IMR-90 (cell line): ENCODE measurements around the gene OSTF1. TPM values are rescaled to one million over a fixed set of nuclear protein-coding genes. Genes with fewer than 3 reads are reported as not detected.

Source experiments
- ATAC-seq: fragments of 200-7000 bp; cut with Tn5 transposase; 2 replicates; pipeline ENCODE4 v1.9.1; 2020; ENCODE audit warnings: low read depth, mild to moderate bottlenecking, moderate library complexity
- BruUV-seq: library from RNA; stranded (reverse); fragments of 400-500 nt; replicated peaks from 2 replicates; lab custom pipeline; 2021; lab: Mats Ljungman, UMichigan
- CTCF ChIA-PET: fragments of 300-600 bp; formaldehyde crosslinking; extraction: SDS; loops from one replicate; lab custom pipeline; 2021; ENCODE audit warnings: antibody characterized with exemption; lab: Yijun Ruan, JAX
- POLR2A ChIA-PET: fragments of 300-600 bp; sonication (Branson Sonifier 250); formaldehyde crosslinking; loops from one replicate; lab custom pipeline; 2022; ENCODE audit warnings: antibody characterized with exemption; ENCODE audit not compliant: unreplicated experiment; lab: Charles Lee
- DNase-seq: peaks from one replicate; pipeline ENCODE4 v3.0.0; 2013
- H2AFZ ChIP-seq: replicated peaks from 2 replicates; pipeline ENCODE3; 2013; ENCODE audit warnings: low read length, mild to moderate bottlenecking; ENCODE audit not compliant: poor library complexity
- H2AK5ac ChIP-seq: 2 replicates; pipeline ENCODE4 v1.6.1; 2013; ENCODE audit warnings: low read depth, low read length, inconsistent platforms
- H2AK9ac ChIP-seq: replicated peaks from 2 replicates; pipeline ENCODE3; 2013; ENCODE audit warnings: mild to moderate bottlenecking, low read depth, low read length, moderate library complexity; ENCODE audit not compliant: poor library complexity
- H2BK120ac ChIP-seq: 2 replicates; pipeline ENCODE4 v1.6.1; 2013; ENCODE audit warnings: low read depth, low read length, inconsistent platforms
- H2BK15ac ChIP-seq: 3 replicates; pipeline ENCODE4 v1.6.1; 2013; ENCODE audit warnings: low read depth, low read length, inconsistent platforms
- H2BK20ac ChIP-seq: 2 replicates; pipeline ENCODE4 v1.6.1; 2013; ENCODE audit warnings: low read depth, mild to moderate bottlenecking, inconsistent platforms, low read length, moderate library complexity
- H2BK5ac ChIP-seq: 2 replicates; pipeline ENCODE4 v1.6.1; 2013; ENCODE audit warnings: mild to moderate bottlenecking, low read depth, low read length, inconsistent platforms; ENCODE audit not compliant: poor library complexity, severe bottlenecking
- H3K14ac ChIP-seq: replicated peaks from 2 replicates; pipeline ENCODE4 v1.6.1; 2013; ENCODE audit warnings: low read depth, low read length, inconsistent platforms
- H3K18ac ChIP-seq: 2 replicates; pipeline ENCODE4 v1.6.1; 2013; ENCODE audit warnings: low read depth, low read length, control low read depth
- H3K23ac ChIP-seq: 2 replicates; pipeline ENCODE4 v1.6.1; 2013; ENCODE audit warnings: low read depth, low read length, inconsistent platforms
- H3K27ac ChIP-seq: 2 replicates; pipeline ENCODE4 v1.5.1; 2013; ENCODE audit warnings: mild to moderate bottlenecking, control low read depth, low read length; ENCODE audit not compliant: insufficient read depth
- H3K27me3 ChIP-seq: 2 replicates; pipeline ENCODE4 v1.6.1; 2013; ENCODE audit warnings: low read length; ENCODE audit not compliant: control insufficient read depth, insufficient read depth
- H3K36me3 ChIP-seq: 2 replicates; pipeline ENCODE4 v1.6.1; 2013; ENCODE audit warnings: low read length, mixed read lengths; ENCODE audit not compliant: control insufficient read depth, insufficient read depth
- H3K4ac ChIP-seq: 2 replicates; pipeline ENCODE4 v1.6.1; 2013; ENCODE audit warnings: low read depth, low read length, inconsistent platforms
- H3K4me1 ChIP-seq: 2 replicates; pipeline ENCODE4 v1.6.1; 2013; ENCODE audit warnings: low read length, mixed read lengths; ENCODE audit not compliant: control insufficient read depth, insufficient read depth
- H3K4me2 ChIP-seq: 2 replicates; pipeline ENCODE4 v1.6.1; 2013; ENCODE audit warnings: low read depth, mild to moderate bottlenecking, control low read depth, low read length, moderate library complexity
- H3K4me3 ChIP-seq: 2 replicates; pipeline ENCODE4 v1.5.1; 2013; ENCODE audit warnings: low read depth, mild to moderate bottlenecking, control low read depth, low read length, moderate library complexity; ENCODE audit not compliant: insufficient read depth
- H3K56ac ChIP-seq: 2 replicates; pipeline ENCODE4 v1.6.1; 2013; ENCODE audit warnings: low read length, inconsistent platforms; ENCODE audit not compliant: insufficient read depth; ENCODE audit errors: extremely low read depth
- H3K79me1 ChIP-seq, 2 experiments: 2 replicates each; pipeline ENCODE4 v1.6.1; 2013; ENCODE audit warnings: low read length in 2 of 2, inconsistent platforms in 1 of 2, low read depth in 1 of 2
- H3K9ac ChIP-seq: 2 replicates; pipeline ENCODE4 v1.6.1; 2013; ENCODE audit warnings: low read depth, low read length, control low read depth
- H3K9me1 ChIP-seq: 2 replicates; pipeline ENCODE4 v1.6.1; 2013; ENCODE audit warnings: low read length, inconsistent platforms; ENCODE audit not compliant: insufficient read depth
- H3K9me3 ChIP-seq: 2 replicates; pipeline ENCODE4 v1.6.1; 2013; ENCODE audit warnings: low read length; ENCODE audit not compliant: control insufficient read depth, insufficient read depth
- H4K20me1 ChIP-seq: 2 replicates; pipeline ENCODE4 v1.6.1; 2013; ENCODE audit warnings: low read length, inconsistent platforms; ENCODE audit not compliant: insufficient read depth
- H4K5ac ChIP-seq: 2 replicates; pipeline ENCODE4 v1.6.1; 2013; ENCODE audit warnings: mild to moderate bottlenecking, low read depth, low read length, control low read depth
- H4K8ac ChIP-seq, 2 experiments: 2 replicates each; pipeline ENCODE4 v1.6.1; 2013; ENCODE audit warnings: low read depth in 2 of 2, low read length in 2 of 2, control low read depth in 1 of 2, inconsistent platforms in 1 of 2
- H4K91ac ChIP-seq: 2 replicates; pipeline ENCODE4 v1.6.1; 2013; ENCODE audit warnings: low read depth, low read length, inconsistent platforms; ENCODE audit not compliant: insufficient read depth
- MAFK ChIP-seq: IDR thresholded peaks from 2 replicates; pipeline ENCODE4 v1.6.1; 2012; ENCODE audit warnings: low read depth, low read length, improper control_type of control experiment
- RAD21 ChIP-seq: IDR thresholded peaks from 2 replicates; pipeline ENCODE4 v1.6.1; 2012; ENCODE audit warnings: low read length, improper control_type of control experiment
- RCOR1 ChIP-seq: IDR thresholded peaks from 2 replicates; pipeline ENCODE4 v1.6.1; 2012; ENCODE audit warnings: mild to moderate bottlenecking, low read length, improper control_type of control experiment; ENCODE audit not compliant: insufficient replicate concordance
- dilution Hi-C: fragments of 300-500 bp; cut with HindIII; formaldehyde crosslinking; loops from one replicate; pipeline ENCODE4 v1.14.3; 2018; ENCODE audit warnings: low sequenced_read_pairs; ENCODE audit not compliant: unreplicated experiment
- in situ Hi-C: fragments of 300-500 bp; cut with MboI; formaldehyde crosslinking; loops from 3 replicates; pipeline ENCODE4 v1.14.3; 2019; ENCODE audit warnings: low sequenced_read_pairs, inconsistent platforms, mixed read lengths
- intact Hi-C: fragments of 100-400 bp; cut with micrococcal nuclease; formaldehyde crosslinking; loops from 2 replicates; pipeline ENCODE4 v1.10.0; 2022
- polyA plus RNA-seq, 3 experiments: library from polyadenylated mRNA; depleted of rRNA; stranded (reverse); fragments of >200 nt; gene quantifications; 2 replicates each; pipeline ENCODE4 v1.2.3, GENCODE V29; 2012; ENCODE audit warnings: low replicate concordance in 1 of 3
- total RNA-seq: library from RNA; depleted of rRNA; stranded (reverse); fragments of >200 nt; gene quantifications from 2 replicates; pipeline ENCODE4 v1.2.3, GENCODE V29; 2012
- TF ChIP-seq, protein P1 (sequence below): conservative IDR thresholded peaks from 2 replicates; pipeline ENCODE4 v1.5.1; 2012; ENCODE audit warnings: mild to moderate bottlenecking, low read depth, low read length, improper control_type of control experiment

OSTF1 gene
- total and polyA plus RNA-seq, 2 of the 4 experiments (the other 2 are of a cell fraction): 17.1 to 41.6 TPM

DNA sequence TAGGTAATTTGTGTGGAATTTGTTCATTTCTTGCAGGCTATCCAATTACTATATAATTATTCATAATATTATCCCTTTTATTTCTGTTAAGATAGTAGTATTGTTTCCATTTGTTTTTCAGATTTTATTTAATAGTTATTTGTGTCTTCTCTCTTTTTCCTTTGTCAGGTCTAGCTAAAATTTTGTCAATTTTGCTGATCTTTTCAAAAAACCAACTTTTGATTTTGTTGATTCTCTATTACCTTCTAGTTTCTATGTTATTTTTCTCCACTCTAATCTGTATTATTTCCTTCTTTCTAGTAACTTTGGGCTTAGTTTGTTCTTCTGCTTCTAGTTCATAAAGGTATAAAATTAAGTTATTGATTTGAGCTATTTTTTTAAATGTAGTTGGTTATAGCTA lies 76.3 kb downstream of the OSTF1 start:
- Histone ChIP-seq H3K56ac (no peak overlapping the region), H2AFZ (no peak overlapping the region), H4K20me1 (no peaks in the 10 kb centered on the region), H2BK15ac (no peak overlapping the region), H2BK5ac (no peak overlapping the region), H3K36me3 (no peaks in the 10 kb centered on the region), H2BK20ac (no peak overlapping the region), H3K18ac (no peak overlapping the region), H3K4me3 (no peak overlapping the region), H3K79me1 (no peaks in the 10 kb centered on the region), H3K23ac (no peak overlapping the region), H4K5ac (no peak overlapping the region), H3K27me3 (no peaks in the 10 kb centered on the region), H3K4me1 (no peaks in the 10 kb centered on the region), H3K9ac (no peak overlapping the region), H3K27ac (no peak overlapping the region), H3K4me2 (no peak overlapping the region), H3K14ac (no peak overlapping the region), H2BK120ac (no peak overlapping the region), H3K9me3 (no peaks in the 10 kb centered on the region; the same call in 1 of the 2 replicates), H4K91ac (no peak overlapping the region), H3K9me1 (peaks cover 1% of the 10 kb centered on the region; the same call in 1 of the 2 replicates), H3K4ac (no peak overlapping the region), H4K8ac (no peak overlapping the region), H2AK9ac (no peak overlapping the region), H2AK5ac (no peak overlapping the region)
- in situ Hi-C loops (no loop called here), dilution Hi-C loops (no loop called here), intact Hi-C loops (no loop called here)
- POLR2A ChIA-PET: no interaction called here
- no peak for TF ChIP-seq RCOR1
- TF ChIP-seq, protein P1, sequence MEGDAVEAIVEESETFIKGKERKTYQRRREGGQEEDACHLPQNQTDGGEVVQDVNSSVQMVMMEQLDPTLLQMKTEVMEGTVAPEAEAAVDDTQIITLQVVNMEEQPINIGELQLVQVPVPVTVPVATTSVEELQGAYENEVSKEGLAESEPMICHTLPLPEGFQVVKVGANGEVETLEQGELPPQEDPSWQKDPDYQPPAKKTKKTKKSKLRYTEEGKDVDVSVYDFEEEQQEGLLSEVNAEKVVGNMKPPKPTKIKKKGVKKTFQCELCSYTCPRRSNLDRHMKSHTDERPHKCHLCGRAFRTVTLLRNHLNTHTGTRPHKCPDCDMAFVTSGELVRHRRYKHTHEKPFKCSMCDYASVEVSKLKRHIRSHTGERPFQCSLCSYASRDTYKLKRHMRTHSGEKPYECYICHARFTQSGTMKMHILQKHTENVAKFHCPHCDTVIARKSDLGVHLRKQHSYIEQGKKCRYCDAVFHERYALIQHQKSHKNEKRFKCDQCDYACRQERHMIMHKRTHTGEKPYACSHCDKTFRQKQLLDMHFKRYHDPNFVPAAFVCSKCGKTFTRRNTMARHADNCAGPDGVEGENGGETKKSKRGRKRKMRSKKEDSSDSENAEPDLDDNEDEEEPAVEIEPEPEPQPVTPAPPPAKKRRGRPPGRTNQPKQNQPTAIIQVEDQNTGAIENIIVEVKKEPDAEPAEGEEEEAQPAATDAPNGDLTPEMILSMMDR: no peak
- no peak for TF ChIP-seq RAD21
- peak; percentile 63 for TF ChIP-seq MAFK
- CTCF ChIA-PET: interaction anchor here (1.0 kb wide), 1 partner anchor 21 kb away, joined by 3 read pairs; no protein-coding TSS in a partner anchor
- no TSS peak for BruUV-seq
- DNase-seq (no peak), ATAC-seq (no peak)
